Parathyroid adenoma (tissue), 2 donors: ENCODE results near the gene DGKI.

Experiments
- H2AFZ ChIP-seq: fragments of 300-600 bp; sonication (generic); one replicate; pipeline ENCODE4 v1.7.0; 2017; ENCODE audit warnings: antibody characterized with exemption, mild to moderate bottlenecking
- H3K27ac ChIP-seq: fragments of 300-600 bp; sonication (generic); one replicate; pipeline ENCODE4 v1.7.0; 2017
- H3K27me3 ChIP-seq: fragments of 300-600 bp; sonication (generic); one replicate; pipeline ENCODE4 v1.7.0; 2017; ENCODE audit warnings: low read length; ENCODE audit not compliant: control insufficient read depth, insufficient read depth
- H3K36me3 ChIP-seq: fragments of 300-600 bp; sonication (generic); one replicate; pipeline ENCODE4 v1.7.0; 2017; ENCODE audit warnings: low read length; ENCODE audit not compliant: control insufficient read depth, insufficient read depth
- H3K4me1 ChIP-seq: fragments of 300-600 bp; sonication (generic); one replicate; pipeline ENCODE4 v1.7.0; 2017; ENCODE audit warnings: control low read depth
- H3K4me2 ChIP-seq: fragments of 300-600 bp; sonication (generic); one replicate; pipeline ENCODE4 v1.7.0; 2017; ENCODE audit warnings: low read length
- H3K4me3 ChIP-seq: fragments of 300-600 bp; sonication (generic); one replicate; pipeline ENCODE4 v1.7.0; 2017; ENCODE audit warnings: low read depth, low read length
- H3K79me2 ChIP-seq: fragments of 300-600 bp; sonication (generic); one replicate; pipeline ENCODE4 v1.7.0; 2017; ENCODE audit warnings: control low read depth
- H3K9ac ChIP-seq: fragments of 300-600 bp; sonication (generic); one replicate; pipeline ENCODE4 v1.7.0; 2017; ENCODE audit warnings: mild to moderate bottlenecking
- H3K9me3 ChIP-seq: fragments of 300-600 bp; sonication (generic); one replicate; pipeline ENCODE4 v1.7.0; 2017; ENCODE audit warnings: low read length; ENCODE audit not compliant: control insufficient read depth
- CTCF ChIP-seq: fragments of 300-600 bp; sonication (generic); IDR thresholded peaks from one replicate; pipeline ENCODE4 v1.7.0; 2017; ENCODE audit warnings: antibody characterized with exemption, mild to moderate bottlenecking
- donor health status: primary hyperparathyroidism.

The DGKI gene

GRCh38 chr7:137728426-137728825 lies 118.3 kb downstream of the DGKI start:
- no peaks in the 10 kb centered on the region for H3K36me3 ChIP-seq
- TF ChIP-seq CTCF = no peak
- H3K9ac ChIP-seq = no peak overlapping the region
- H3K27me3 ChIP-seq = no peaks in the 10 kb centered on the region
- H3K9me3 ChIP-seq = no peaks in the 10 kb centered on the region
- no peak overlapping the region for H3K4me2 ChIP-seq
- no peak overlapping the region for H2AFZ ChIP-seq
- no peak overlapping the region for H3K27ac ChIP-seq
- H3K79me2 ChIP-seq = no peaks in the 10 kb centered on the region
- H3K4me1 ChIP-seq = no peaks in the 10 kb centered on the region
- no peak overlapping the region for H3K4me3 ChIP-seq

- H3K36me3 ChIP-seq = no peaks in the 10 kb centered on the region
- no peaks in the 10 kb centered on the region for H3K9me3 ChIP-seq
- no peak overlapping the region for H3K4me3 ChIP-seq
- H3K27ac ChIP-seq = no peak overlapping the region
- no peak overlapping the region for H3K9ac ChIP-seq
- no peaks in the 10 kb centered on the region for H3K79me2 ChIP-seq
- no peak overlapping the region for H2AFZ ChIP-seq
- no peaks in the 10 kb centered on the region for H3K4me1 ChIP-seq
- no peaks in the 10 kb centered on the region for H3K27me3 ChIP-seq
- no peak overlapping the region for H3K4me2 ChIP-seq
- no peak for TF ChIP-seq CTCF
Measured at GRCh38 chr7:137727413-137727812, 119.4 kb downstream of the DGKI start.

- Histone ChIP-seq H2AFZ (no peak overlapping the region), H3K4me2 (no peak overlapping the region), H3K9ac (no peak overlapping the region), H3K27ac (peak overlapping the region; percentile 22), H3K27me3 (no peaks in the 10 kb centered on the region), H3K4me1 (no peaks in the 10 kb centered on the region), H3K36me3 (no peaks in the 10 kb centered on the region), H3K79me2 (no peaks in the 10 kb centered on the region), H3K9me3 (no peaks in the 10 kb centered on the region), H3K4me3 (no peak overlapping the region)
- TF ChIP-seq CTCF = no peak
Measured at GRCh38 chr7:137718355-137718754, 128.4 kb downstream of the DGKI start.

- no peaks in the 10 kb centered on the region for H3K36me3 ChIP-seq
- H3K4me2 ChIP-seq = no peak overlapping the region
- no peak for TF ChIP-seq CTCF
- H3K9ac ChIP-seq = no peak overlapping the region
- no peaks in the 10 kb centered on the region for H3K9me3 ChIP-seq
- H2AFZ ChIP-seq = no peak overlapping the region
- H3K79me2 ChIP-seq = no peaks in the 10 kb centered on the region
- no peak overlapping the region for H3K4me3 ChIP-seq
- H3K27me3 ChIP-seq = no peaks in the 10 kb centered on the region
- H3K4me1 ChIP-seq = no peaks in the 10 kb centered on the region
- peak overlapping the region; percentile 22 for H3K27ac ChIP-seq
Measured at GRCh38 chr7:137717811-137718271, 128.9 kb downstream of the DGKI start.

GRCh38 chr7:137717045-137717444 lies 129.7 kb downstream of the DGKI start:
- Histone ChIP-seq H3K27ac (no peak overlapping the region), H3K4me3 (no peak overlapping the region), H3K4me2 (no peak overlapping the region), H3K36me3 (no peaks in the 10 kb centered on the region), H2AFZ (no peak overlapping the region), H3K4me1 (no peaks in the 10 kb centered on the region), H3K9me3 (no peaks in the 10 kb centered on the region), H3K9ac (no peak overlapping the region), H3K79me2 (no peaks in the 10 kb centered on the region), H3K27me3 (no peaks in the 10 kb centered on the region)
- no peak for TF ChIP-seq CTCF
